Natural killer cell (primary cell): Measurements from ENCODE around the gene PJVK. TPM values are rescaled to one million over a fixed set of nuclear protein-coding genes. Genes with fewer than 3 reads are reported as not detected.

ENCODE experiments used
- ATAC-seq, 3 donors: fragments of 150-1000 bp in 2 of 3; fragments of 200-7000 bp in 1 of 3; cut with Tn5 transposase; 1 replicate in 1 of 3; 2 replicates in 2 of 3; pipeline ENCODE4 v1.10.0; 2021; ENCODE audit warnings: mild to moderate bottlenecking in 2 of 3, moderate library complexity in 2 of 3
- DNase-seq, 2 donors: peaks; one replicate each; pipeline versions ENCODE4 v3.0.0 to v3.0.0-alpha.2; 2013 to 2021; ENCODE audit warnings: mixed read lengths in 1 of 2
- H3K27ac ChIP-seq: one replicate; pipeline ENCODE4 v1.5.1; 2013; ENCODE audit warnings: mild to moderate bottlenecking, low read length
- H3K27me3 ChIP-seq: one replicate; pipeline ENCODE4 v1.6.1; 2013; ENCODE audit warnings: low read length; ENCODE audit not compliant: control insufficient read depth, insufficient read depth
- H3K36me3 ChIP-seq: one replicate; pipeline ENCODE4 v1.6.1; 2013; ENCODE audit warnings: low read length; ENCODE audit not compliant: control insufficient read depth, insufficient read depth
- H3K4me1 ChIP-seq: one replicate; pipeline ENCODE4 v1.6.1; 2013; ENCODE audit warnings: low read length; ENCODE audit not compliant: control insufficient read depth, insufficient read depth
- H3K4me3 ChIP-seq: one replicate; pipeline ENCODE4 v1.5.1; 2013; ENCODE audit warnings: low read length
- H3K9me3 ChIP-seq: one replicate; pipeline ENCODE4 v1.6.1; 2013; ENCODE audit warnings: low read length; ENCODE audit not compliant: control insufficient read depth, insufficient read depth
- H3K27ac Mint-ChIP-seq, 2 donors: one replicate each; pipeline ENCODE4 v1.8.0; 2022; ENCODE audit warnings: mild to moderate bottlenecking in 2 of 2, mixed read lengths in 2 of 2, moderate library complexity in 1 of 2
- H3K27me3 Mint-ChIP-seq, 2 donors: one replicate each; pipeline ENCODE4 v1.8.0; 2022; ENCODE audit warnings: low read depth in 2 of 2, mixed read lengths in 2 of 2
- H3K36me3 Mint-ChIP-seq: one replicate; pipeline ENCODE4 v1.8.0; 2022; ENCODE audit warnings: mixed read lengths
- H3K4me1 Mint-ChIP-seq, 2 donors: one replicate each; pipeline ENCODE4 v1.8.0; 2022; ENCODE audit warnings: mixed read lengths in 2 of 2
- H3K4me3 Mint-ChIP-seq: one replicate; pipeline ENCODE4 v1.8.0; 2022; ENCODE audit warnings: mild to moderate bottlenecking, moderate library complexity, mixed read lengths
- H3K9me3 Mint-ChIP-seq, 2 donors: one replicate each; pipeline ENCODE4 v1.8.0; 2022; ENCODE audit warnings: mixed read lengths in 2 of 2
- WGBS: methylation state at CpG from one replicate; pipeline ENCODE4 v1.1.7; 2013; ENCODE audit warnings: missing lambda C conversion rate; ENCODE audit not compliant: insufficient coverage; 5-methylcytosine and 5-hydroxymethylcytosine counted together
- intact Hi-C: fragments of 100-400 bp; cut with micrococcal nuclease; formaldehyde crosslinking; loops from one replicate; pipeline ENCODE4 v1.14.2; 2022
- total RNA-seq, 4 donors: library from RNA; stranded (reverse); fragments of 120-200 nt in 1 of 4; gene quantifications; one replicate each; pipeline versions ENCODE4 v1.2.3 to v1.2.4, GENCODE V29; 2013 to 2022
- TF ChIP-seq, protein P1 (sequence below): fragments of 200-600 bp; IDR thresholded peaks from one replicate; pipeline ENCODE4 v1.8.0; 2022; ENCODE audit warnings: antibody characterized with exemption

The PJVK gene
- total RNA-seq, 3 donors from 2014 or later (not counting 1 experiment from before 2014, with no cell fraction given), result 1.3 to 2.7 (median 2.5) TPM

DNA sequence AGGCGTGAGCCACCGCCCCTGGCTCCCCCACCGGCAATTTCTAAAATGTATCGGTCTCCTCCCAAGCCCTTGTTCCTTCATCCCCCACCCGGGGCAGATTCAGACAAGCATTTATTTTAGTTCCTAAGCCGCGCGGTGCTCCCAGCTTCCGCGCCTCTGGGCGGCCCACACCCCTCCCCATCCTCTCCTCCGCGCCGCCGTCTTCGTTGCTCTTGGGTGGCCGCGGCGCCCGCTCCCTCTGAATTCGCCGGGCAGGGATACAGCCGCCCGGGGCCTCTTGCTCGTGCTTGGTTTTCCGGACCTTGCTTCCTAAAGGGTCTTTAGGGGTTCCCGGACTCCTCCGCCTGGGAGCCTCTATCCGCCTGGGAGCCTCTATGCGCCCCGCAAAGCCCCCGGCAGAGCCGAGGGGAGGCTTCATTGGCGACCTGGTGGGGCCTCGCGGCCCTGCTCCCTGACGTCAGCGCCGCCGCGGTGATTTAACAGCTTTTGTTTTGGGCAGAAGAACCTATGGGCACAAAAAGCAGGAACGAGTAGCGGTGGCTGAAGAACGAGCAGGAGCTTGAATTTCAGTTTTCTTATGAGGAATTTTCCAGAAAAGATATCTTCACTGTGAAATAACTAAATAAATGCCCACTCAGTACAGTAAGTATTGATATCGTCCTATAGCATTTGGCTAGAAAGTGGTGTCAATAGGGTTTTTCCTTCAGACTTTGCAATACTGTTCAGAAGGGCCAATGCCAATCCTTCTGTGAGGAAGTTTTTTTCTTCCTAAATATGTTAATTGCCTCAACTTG is 37.5 kb upstream of the PJVK start:
- H3K27ac Mint-ChIP-seq, result peak overlapping the region; percentile 84 to 99
- WGBS, result under 1% methylated on average over 45 of the region's 45 CpGs
- peak; percentile 77 to 81 (median 79) for ATAC-seq
- peaks cover 12% of the 10 kb centered on the region for H3K4me1 ChIP-seq
- H3K27me3 ChIP-seq, result no peaks in the 10 kb centered on the region
- no peaks in the 10 kb centered on the region for H3K9me3 ChIP-seq
- H3K36me3 Mint-ChIP-seq, result no peaks in the 10 kb centered on the region
- peak; percentile 65 to 83 for DNase-seq
- TF ChIP-seq, protein P1, sequence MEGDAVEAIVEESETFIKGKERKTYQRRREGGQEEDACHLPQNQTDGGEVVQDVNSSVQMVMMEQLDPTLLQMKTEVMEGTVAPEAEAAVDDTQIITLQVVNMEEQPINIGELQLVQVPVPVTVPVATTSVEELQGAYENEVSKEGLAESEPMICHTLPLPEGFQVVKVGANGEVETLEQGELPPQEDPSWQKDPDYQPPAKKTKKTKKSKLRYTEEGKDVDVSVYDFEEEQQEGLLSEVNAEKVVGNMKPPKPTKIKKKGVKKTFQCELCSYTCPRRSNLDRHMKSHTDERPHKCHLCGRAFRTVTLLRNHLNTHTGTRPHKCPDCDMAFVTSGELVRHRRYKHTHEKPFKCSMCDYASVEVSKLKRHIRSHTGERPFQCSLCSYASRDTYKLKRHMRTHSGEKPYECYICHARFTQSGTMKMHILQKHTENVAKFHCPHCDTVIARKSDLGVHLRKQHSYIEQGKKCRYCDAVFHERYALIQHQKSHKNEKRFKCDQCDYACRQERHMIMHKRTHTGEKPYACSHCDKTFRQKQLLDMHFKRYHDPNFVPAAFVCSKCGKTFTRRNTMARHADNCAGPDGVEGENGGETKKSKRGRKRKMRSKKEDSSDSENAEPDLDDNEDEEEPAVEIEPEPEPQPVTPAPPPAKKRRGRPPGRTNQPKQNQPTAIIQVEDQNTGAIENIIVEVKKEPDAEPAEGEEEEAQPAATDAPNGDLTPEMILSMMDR, result no peak
- peak overlapping the region; percentile 73 for H3K27ac ChIP-seq
- peaks cover 22 to 27% of the 10 kb centered on the region in 2 donors for H3K4me1 Mint-ChIP-seq
- H3K9me3 Mint-ChIP-seq, result no peaks in the 10 kb centered on the region
- peak overlapping the region; percentile 96 for H3K4me3 Mint-ChIP-seq
- intact Hi-C loops, result loop anchor here (1.0 to 2.0 kb wide), 3 partner anchors 16 to 301 kb away; partner anchors contain the start of genes FKBP7 and RBM45
- peak overlapping the region; percentile 59 for H3K4me3 ChIP-seq
- no peaks in the 10 kb centered on the region for H3K27me3 Mint-ChIP-seq
- no peaks in the 10 kb centered on the region for H3K36me3 ChIP-seq

DNA sequence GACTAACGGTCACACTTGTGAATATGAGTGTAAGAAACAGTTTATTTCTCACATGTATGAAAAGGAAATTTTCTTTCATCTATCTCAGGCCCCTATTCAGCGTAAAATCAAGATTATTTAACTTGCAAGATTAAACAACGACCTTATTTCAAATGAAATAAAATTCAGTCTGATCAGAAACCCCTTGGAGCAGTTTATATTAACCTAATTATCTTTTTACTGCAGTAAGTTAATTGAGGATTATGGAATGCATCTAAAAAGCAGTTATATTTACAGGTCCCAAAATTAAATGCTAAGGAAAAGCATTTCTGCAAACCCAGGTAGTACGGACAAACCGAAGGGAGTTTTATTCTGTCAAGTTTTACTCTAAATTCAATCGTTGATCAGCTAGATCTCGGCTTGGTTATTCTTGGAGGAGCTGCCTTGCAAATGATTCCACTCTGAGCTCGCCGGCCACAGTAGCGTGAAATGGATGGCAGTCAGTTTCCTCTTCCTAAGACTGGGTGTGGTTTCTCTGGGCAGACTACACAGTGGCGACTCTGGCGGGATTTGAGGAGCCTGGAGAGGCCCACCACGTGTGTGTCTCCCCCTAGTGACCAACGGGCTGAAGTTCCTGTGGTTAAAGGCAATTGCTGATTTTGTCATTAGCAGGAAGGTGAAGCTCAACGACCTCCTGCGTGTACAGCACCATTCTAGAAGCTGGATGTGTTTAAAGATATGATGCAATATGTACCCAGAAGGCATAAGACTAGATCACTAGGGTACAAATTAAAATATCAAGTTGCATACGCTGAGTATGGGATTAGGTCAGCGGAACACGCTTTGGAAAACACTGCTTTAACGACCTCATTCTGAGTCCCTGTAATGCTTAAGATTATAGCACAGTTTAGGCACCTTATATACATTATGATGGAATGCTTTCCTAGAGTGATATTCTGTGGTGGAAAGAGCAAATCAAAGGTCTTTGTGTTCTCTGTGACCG is 36.6 kb upstream of the PJVK start:
- TF ChIP-seq, protein P1, result peak; percentile 76
- ATAC-seq (peak; percentile 75 to 85 (median 76)), DNase-seq (peak; percentile 59 to 89)
- peaks cover 22 to 27% of the 10 kb centered on the region in 2 donors for H3K4me1 Mint-ChIP-seq
- H3K4me1 ChIP-seq, result peaks cover 12% of the 10 kb centered on the region
- no peaks in the 10 kb centered on the region for H3K9me3 ChIP-seq
- H3K27ac ChIP-seq, result peak overlapping the region; percentile 73
- intact Hi-C loops, result loop anchor here (1.0 to 2.0 kb wide), 3 partner anchors 17 to 302 kb away; partner anchors contain the start of genes FKBP7 and RBM45
- no peaks in the 10 kb centered on the region for H3K36me3 Mint-ChIP-seq
- 17% methylated on average over 18 of the region's 21 CpGs for WGBS
- peak overlapping the region; percentile 96 for H3K4me3 Mint-ChIP-seq
- no peaks in the 10 kb centered on the region for H3K36me3 ChIP-seq
- H3K27me3 Mint-ChIP-seq, result no peaks in the 10 kb centered on the region
- peak overlapping the region; percentile 59 for H3K4me3 ChIP-seq
- H3K9me3 Mint-ChIP-seq, result no peaks in the 10 kb centered on the region
- H3K27ac Mint-ChIP-seq, result peak overlapping the region; percentile 84 to 99
- no peaks in the 10 kb centered on the region for H3K27me3 ChIP-seq

DNA sequence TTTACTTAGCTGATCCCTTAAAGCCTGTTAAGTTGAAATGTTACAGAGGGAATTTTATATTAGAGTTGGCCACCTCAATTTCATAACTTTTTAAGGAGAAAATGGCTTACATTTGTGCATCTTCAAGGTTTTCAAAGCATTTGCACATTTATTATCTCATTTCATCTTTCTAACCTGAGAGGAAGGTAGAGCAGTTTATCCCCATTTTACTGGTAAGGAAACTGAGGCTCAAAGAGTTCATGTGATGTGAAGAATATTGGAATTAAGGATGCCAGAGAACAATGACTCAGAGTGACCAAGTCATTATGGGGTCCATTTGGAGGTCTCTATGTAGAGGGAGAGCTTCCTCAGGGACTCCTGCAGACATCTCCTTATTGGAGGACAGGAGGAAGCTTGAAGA is 35.2 kb upstream of the PJVK start:
- Mint-ChIP-seq H3K4me1 (peaks cover 22 to 27% of the 10 kb centered on the region in 2 donors), H3K36me3 (no peaks in the 10 kb centered on the region), H3K4me3 (no peak overlapping the region), H3K27ac (no peak overlapping the region), H3K27me3 (no peaks in the 10 kb centered on the region), H3K9me3 (no peaks in the 10 kb centered on the region)
- Histone ChIP-seq H3K9me3 (no peaks in the 10 kb centered on the region), H3K36me3 (no peaks in the 10 kb centered on the region), H3K27me3 (no peaks in the 10 kb centered on the region), H3K27ac (no peak overlapping the region), H3K4me3 (no peak overlapping the region), H3K4me1 (peaks cover 12% of the 10 kb centered on the region)
- intact Hi-C loops, result loop anchor here (2.0 kb wide), 2 partner anchors 63 to 303 kb away; partner anchors contain the start of genes FKBP7 and RBM45
- TF ChIP-seq, protein P1, result no peak
- DNase-seq, result no peak
- ATAC-seq, result no peak
